ENCODE data around the gene DAZAP1. TPM values are rescaled to one million over a fixed set of nuclear protein-coding genes. Genes with fewer than 3 reads are reported as not detected.

The DAZAP1 gene
- total and polyA plus RNA-seq, 2 experiments from 2014 or later = 35.8 to 46.8 TPM

DNA sequence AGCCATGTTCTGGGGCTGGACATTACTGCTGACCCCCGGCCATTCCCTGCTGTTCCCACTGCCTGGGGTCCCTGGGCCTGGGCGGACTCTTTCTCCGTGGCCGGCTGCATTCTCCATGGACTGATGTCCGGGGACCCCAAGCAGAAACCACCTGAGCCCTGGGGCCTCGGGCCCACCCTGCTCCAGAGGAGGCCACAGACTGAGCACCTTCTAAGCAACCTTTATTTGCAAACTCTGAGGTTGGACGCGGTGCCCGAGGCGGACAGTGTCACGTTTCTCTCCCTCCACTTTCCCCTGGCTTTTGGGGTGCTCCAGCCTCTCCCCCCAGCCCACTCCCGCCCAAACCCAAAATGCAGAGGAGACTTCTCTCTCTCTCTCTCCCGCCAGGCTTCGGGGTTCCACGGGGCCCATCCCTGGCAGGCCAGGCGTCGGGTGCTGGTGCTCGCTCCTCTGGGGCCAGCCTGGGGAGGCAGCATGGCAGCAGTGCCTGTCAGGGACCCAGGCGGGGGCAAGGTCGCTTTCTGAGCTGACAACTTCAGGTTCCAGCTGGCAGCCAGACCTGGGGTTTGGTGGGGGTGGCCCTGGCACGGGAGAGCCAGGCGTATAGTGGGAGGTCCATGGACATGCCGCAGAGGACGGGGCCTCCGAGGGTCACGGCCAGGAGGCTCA lies 74.0 kb downstream of the DAZAP1 start:
- no peak for DNase-seq (ENCODE audit: low spot score)
- H2AFZ ChIP-seq = no peak overlapping the region
- TF ChIP-seq, protein P1, sequence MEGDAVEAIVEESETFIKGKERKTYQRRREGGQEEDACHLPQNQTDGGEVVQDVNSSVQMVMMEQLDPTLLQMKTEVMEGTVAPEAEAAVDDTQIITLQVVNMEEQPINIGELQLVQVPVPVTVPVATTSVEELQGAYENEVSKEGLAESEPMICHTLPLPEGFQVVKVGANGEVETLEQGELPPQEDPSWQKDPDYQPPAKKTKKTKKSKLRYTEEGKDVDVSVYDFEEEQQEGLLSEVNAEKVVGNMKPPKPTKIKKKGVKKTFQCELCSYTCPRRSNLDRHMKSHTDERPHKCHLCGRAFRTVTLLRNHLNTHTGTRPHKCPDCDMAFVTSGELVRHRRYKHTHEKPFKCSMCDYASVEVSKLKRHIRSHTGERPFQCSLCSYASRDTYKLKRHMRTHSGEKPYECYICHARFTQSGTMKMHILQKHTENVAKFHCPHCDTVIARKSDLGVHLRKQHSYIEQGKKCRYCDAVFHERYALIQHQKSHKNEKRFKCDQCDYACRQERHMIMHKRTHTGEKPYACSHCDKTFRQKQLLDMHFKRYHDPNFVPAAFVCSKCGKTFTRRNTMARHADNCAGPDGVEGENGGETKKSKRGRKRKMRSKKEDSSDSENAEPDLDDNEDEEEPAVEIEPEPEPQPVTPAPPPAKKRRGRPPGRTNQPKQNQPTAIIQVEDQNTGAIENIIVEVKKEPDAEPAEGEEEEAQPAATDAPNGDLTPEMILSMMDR (IDR thresholded peaks at IDR 0.05; ENCODE audit: poor library complexity) = no peak
- TF ChIP-seq EZH2 (IDR thresholded peaks at IDR 0.05; ENCODE audit: borderline replicate concordance) (no peak), EZH2phosphoT487 (IDR thresholded peaks at IDR 0.05; ENCODE audit: low read depth, severe bottlenecking, unreplicated experiment) (no peak)
- H3K4me3 ChIP-seq = no peak overlapping the region
- H3K4me2 ChIP-seq = no peak overlapping the region
- H3K36me3 ChIP-seq (replicated peaks; ENCODE audit: insufficient read depth, low read depth) = no peaks in the 10 kb centered on the region
- H3K9me2 ChIP-seq (replicated peaks; ENCODE audit: insufficient read depth) = no peaks in the 10 kb centered on the region
- H3K4me1 ChIP-seq (ENCODE audit: insufficient read depth) = peaks cover 11% of the 10 kb centered on the region
- H3K27me3 ChIP-seq = no peaks in the 10 kb centered on the region
- WGBS (ENCODE audit: low lambda C conversion rate, missing lambda C conversion rate) = 91% methylated on average over 24 of the region's 26 CpGs
- peaks cover 10% of the 10 kb centered on the region for H4K20me1 ChIP-seq (ENCODE audit: insufficient read depth, poor library complexity, severe bottlenecking)
- no peak overlapping the region for H3K27ac ChIP-seq
- peaks cover 26% of the 10 kb centered on the region for H3K79me2 ChIP-seq
- no peaks in the 10 kb centered on the region for H3K9me3 ChIP-seq (ENCODE audit: low read depth)

DNA sequence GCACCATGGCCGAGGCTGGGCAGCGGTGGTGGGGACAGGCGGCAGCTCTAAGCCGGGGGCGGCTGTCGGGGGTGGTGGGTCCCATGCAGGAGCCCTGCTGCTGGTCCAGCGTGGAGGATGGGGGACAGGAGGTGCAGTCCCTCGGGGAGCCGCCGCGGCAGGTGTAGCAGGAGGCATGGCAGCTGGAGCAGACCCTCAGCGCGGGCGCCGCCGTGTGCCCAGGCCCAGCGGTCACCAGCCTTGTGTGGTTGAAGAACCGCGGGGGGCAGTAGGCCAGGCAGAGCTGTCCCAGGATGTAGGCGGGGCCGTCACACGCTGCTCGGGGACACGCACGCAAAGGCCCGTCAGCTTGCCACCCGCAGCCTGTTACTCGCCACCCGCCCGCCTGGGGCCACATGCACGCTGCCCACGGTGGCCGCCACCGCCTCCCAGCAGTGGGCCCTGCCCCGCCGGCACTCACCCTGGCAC lies 74.5 kb downstream of the DAZAP1 start:
- DNase-seq (ENCODE audit: low spot score) = no peak
- Histone ChIP-seq H3K79me2 (peaks cover 20% of the 10 kb centered on the region), H3K9me2 (replicated peaks; ENCODE audit: insufficient read depth) (no peaks in the 10 kb centered on the region), H3K27ac (no peak overlapping the region), H4K20me1 (ENCODE audit: insufficient read depth, poor library complexity, severe bottlenecking) (peaks cover 7% of the 10 kb centered on the region), H3K4me3 (no peak overlapping the region), H3K4me2 (no peak overlapping the region), H3K9me3 (ENCODE audit: low read depth) (no peaks in the 10 kb centered on the region), H2AFZ (no peak overlapping the region), H3K36me3 (replicated peaks; ENCODE audit: insufficient read depth, low read depth) (no peaks in the 10 kb centered on the region), H3K27me3 (no peaks in the 10 kb centered on the region), H3K4me1 (ENCODE audit: insufficient read depth) (peaks cover 11% of the 10 kb centered on the region)
- TF ChIP-seq, protein P1 (IDR thresholded peaks at IDR 0.05; ENCODE audit: poor library complexity) = no peak
- no peak for TF ChIP-seq EZH2 (IDR thresholded peaks at IDR 0.05; ENCODE audit: borderline replicate concordance)
- no peak for TF ChIP-seq EZH2phosphoT487 (IDR thresholded peaks at IDR 0.05; ENCODE audit: low read depth, severe bottlenecking, unreplicated experiment)
- 93% methylated on average over 26 of the region's 36 CpGs for WGBS (ENCODE audit: low lambda C conversion rate, missing lambda C conversion rate)

DNA sequence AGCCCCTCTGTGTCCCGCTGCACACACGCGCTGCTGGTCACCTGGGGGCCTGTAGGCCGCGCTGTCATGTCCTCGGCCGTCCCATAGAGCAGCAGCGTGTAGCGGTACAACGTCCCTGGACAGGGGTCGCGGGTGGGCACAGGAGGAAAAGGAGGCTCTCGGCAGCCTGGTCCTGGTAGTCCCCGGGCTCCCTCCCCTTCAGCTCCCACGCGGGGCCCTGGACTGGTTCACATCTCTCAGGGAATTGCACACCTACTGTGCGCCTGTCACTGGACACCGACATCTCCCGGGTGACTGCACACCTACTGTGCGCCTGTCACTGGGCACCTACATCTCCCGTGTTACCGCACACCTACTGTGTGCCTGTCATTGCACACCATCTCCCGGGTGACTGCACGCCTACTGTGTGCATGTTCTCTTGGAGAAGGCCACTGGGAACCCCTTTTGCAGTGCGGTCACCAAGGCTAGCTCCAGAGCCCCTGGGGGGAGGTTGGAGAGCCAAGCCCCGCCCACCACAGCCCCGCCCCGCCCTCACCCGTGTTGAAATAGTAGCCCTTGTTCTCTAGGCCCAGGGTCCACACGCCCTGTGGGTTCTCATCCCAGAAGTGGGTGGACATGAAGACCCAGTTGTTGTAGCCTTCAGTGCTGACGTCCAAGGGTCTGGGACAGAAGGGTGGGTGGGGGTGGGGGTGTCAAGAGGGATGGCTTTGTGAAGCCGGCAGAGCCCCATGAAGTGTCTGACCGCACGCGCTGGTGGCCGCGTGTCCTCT lies 75.2 kb downstream of the DAZAP1 start:
- TF ChIP-seq EZH2phosphoT487 (IDR thresholded peaks at IDR 0.05; ENCODE audit: low read depth, severe bottlenecking, unreplicated experiment) (no peak), EZH2 (IDR thresholded peaks at IDR 0.05; ENCODE audit: borderline replicate concordance) (no peak)
- TF ChIP-seq, protein P1 (IDR thresholded peaks at IDR 0.05; ENCODE audit: poor library complexity) = no peak
- Histone ChIP-seq H2AFZ (no peak overlapping the region), H4K20me1 (ENCODE audit: insufficient read depth, poor library complexity, severe bottlenecking) (peaks cover 2% of the 10 kb centered on the region), H3K4me3 (no peak overlapping the region), H3K4me2 (no peak overlapping the region), H3K4me1 (ENCODE audit: insufficient read depth) (peaks cover 9% of the 10 kb centered on the region), H3K9me3 (ENCODE audit: low read depth) (no peaks in the 10 kb centered on the region), H3K9me2 (replicated peaks; ENCODE audit: insufficient read depth) (no peaks in the 10 kb centered on the region), H3K36me3 (replicated peaks; ENCODE audit: insufficient read depth, low read depth) (no peaks in the 10 kb centered on the region), H3K27ac (no peak overlapping the region), H3K27me3 (no peaks in the 10 kb centered on the region), H3K79me2 (peaks cover 14% of the 10 kb centered on the region)
- DNase-seq (ENCODE audit: low spot score) = no peak
- 93% methylated on average over 29 of the region's 37 CpGs for WGBS (ENCODE audit: low lambda C conversion rate, missing lambda C conversion rate)

Data from hepatocyte (in vitro differentiated cells).